AG08396 (cell line): ENCODE results near the gene FAM135A.
"Not testable (repeated sequence)": the region's sequence is repeated elsewhere in the genome, so short reads cannot be mapped to it uniquely, and the experiment has no call there.

Experiments
- DNase-seq: peaks from one replicate; pipeline ENCODE4 v3.0.0; 2012; ENCODE audit warnings: low spot score, mixed read lengths

Gene FAM135A

GRCh38 chr6:70547905-70548304, 134.6 kb downstream of the FAM135A start:
- DNase-seq = no peak

GRCh38 chr6:70549327-70549726, 136.0 kb downstream of the FAM135A start:
- DNase-seq = no peak

GRCh38 chr6:70551566-70551965, 138.3 kb downstream of the FAM135A start:
- DNase-seq = no peak

- not testable (repeated sequence) for DNase-seq
Observed at GRCh38 chr6:70552286-70552940, 139.1 kb downstream of the FAM135A start.

GRCh38 chr6:70552974-70553373, 139.7 kb downstream of the FAM135A start:
- no peak for DNase-seq

- no peak for DNase-seq
Observed at GRCh38 chr6:70557998-70558397, 144.7 kb downstream of the FAM135A start.

GRCh38 chr6:70562401-70562800, 149.1 kb downstream of the FAM135A start:
- not testable (repeated sequence) for DNase-seq

GRCh38 chr6:70563530-70563929, 150.2 kb downstream of the FAM135A start:
- DNase-seq = no peak

- peak; percentile 99 for DNase-seq
Observed at GRCh38 chr6:70566751-70567382, 153.6 kb downstream of the FAM135A start, which contains the start of gene SDHAF4. Gene SDHAF4, plus strand, starts transcription at chr6:70566930. Its CDS starts 11 bp downstream, at chr6:70566941.

- DNase-seq = no peak
Observed at GRCh38 chr6:70574643-70575042, 161.3 kb downstream of the FAM135A start.

- no peak for DNase-seq
Observed at GRCh38 chr6:70575899-70576495, 162.7 kb downstream of the FAM135A start.

- DNase-seq = no peak
Observed at GRCh38 chr6:70586114-70586513, 172.8 kb downstream of the FAM135A start.

GRCh38 chr6:70590400-70590799, 177.1 kb downstream of the FAM135A start:
- no peak for DNase-seq

GRCh38 chr6:70592391-70593117, 179.2 kb downstream of the FAM135A start:
- no peak for DNase-seq

GRCh38 chr6:70593118-70593486, 179.8 kb downstream of the FAM135A start:
- DNase-seq = no peak

- DNase-seq = no peak
Observed at GRCh38 chr6:70599187-70599586, 185.9 kb downstream of the FAM135A start.

GRCh38 chr6:70601014-70601413, 187.7 kb downstream of the FAM135A start:
- DNase-seq = no peak

- no peak for DNase-seq
Observed at GRCh38 chr6:70604254-70604653, 190.9 kb downstream of the FAM135A start.

GRCh38 chr6:70607371-70607770, 194.1 kb downstream of the FAM135A start:
- not testable (repeated sequence) for DNase-seq

- DNase-seq = not testable (repeated sequence)
Observed at GRCh38 chr6:70609181-70609580, 195.9 kb downstream of the FAM135A start.
